IMR-90 (cell line): ENCODE data around the gene PIMREG. TPM values are rescaled to one million over a fixed set of nuclear protein-coding genes. Genes with fewer than 3 reads are reported as not detected.

Experiments
- ATAC-seq: fragments of 200-7000 bp; cut with Tn5 transposase; 2 replicates; pipeline ENCODE4 v1.9.1; 2020; ENCODE audit warnings: low read depth, mild to moderate bottlenecking, moderate library complexity
- BruUV-seq: library from RNA; stranded (reverse); fragments of 400-500 nt; replicated peaks from 2 replicates; lab custom pipeline; 2021; lab: Mats Ljungman, UMichigan
- CTCF ChIA-PET: fragments of 300-600 bp; formaldehyde crosslinking; extraction: SDS; loops from one replicate; lab custom pipeline; 2021; ENCODE audit warnings: antibody characterized with exemption; lab: Yijun Ruan, JAX
- POLR2A ChIA-PET: fragments of 300-600 bp; sonication (Branson Sonifier 250); formaldehyde crosslinking; loops from one replicate; lab custom pipeline; 2022; ENCODE audit warnings: antibody characterized with exemption; ENCODE audit not compliant: unreplicated experiment; lab: Charles Lee
- DNase-seq: peaks from one replicate; pipeline ENCODE4 v3.0.0; 2013
- H2AFZ ChIP-seq: replicated peaks from 2 replicates; pipeline ENCODE3; 2013; ENCODE audit warnings: low read length, mild to moderate bottlenecking; ENCODE audit not compliant: poor library complexity
- H2AK5ac ChIP-seq: 2 replicates; pipeline ENCODE4 v1.6.1; 2013; ENCODE audit warnings: low read depth, low read length, inconsistent platforms
- H2AK9ac ChIP-seq: replicated peaks from 2 replicates; pipeline ENCODE3; 2013; ENCODE audit warnings: mild to moderate bottlenecking, low read depth, low read length, moderate library complexity; ENCODE audit not compliant: poor library complexity
- H2BK120ac ChIP-seq: 2 replicates; pipeline ENCODE4 v1.6.1; 2013; ENCODE audit warnings: low read depth, low read length, inconsistent platforms
- H2BK15ac ChIP-seq: 3 replicates; pipeline ENCODE4 v1.6.1; 2013; ENCODE audit warnings: low read depth, low read length, inconsistent platforms
- H2BK20ac ChIP-seq: 2 replicates; pipeline ENCODE4 v1.6.1; 2013; ENCODE audit warnings: low read depth, mild to moderate bottlenecking, inconsistent platforms, low read length, moderate library complexity
- H2BK5ac ChIP-seq: 2 replicates; pipeline ENCODE4 v1.6.1; 2013; ENCODE audit warnings: mild to moderate bottlenecking, low read depth, low read length, inconsistent platforms; ENCODE audit not compliant: poor library complexity, severe bottlenecking
- H3K14ac ChIP-seq: replicated peaks from 2 replicates; pipeline ENCODE4 v1.6.1; 2013; ENCODE audit warnings: low read depth, low read length, inconsistent platforms
- H3K18ac ChIP-seq: 2 replicates; pipeline ENCODE4 v1.6.1; 2013; ENCODE audit warnings: low read depth, low read length, control low read depth
- H3K23ac ChIP-seq: 2 replicates; pipeline ENCODE4 v1.6.1; 2013; ENCODE audit warnings: low read depth, low read length, inconsistent platforms
- H3K27ac ChIP-seq: 2 replicates; pipeline ENCODE4 v1.5.1; 2013; ENCODE audit warnings: mild to moderate bottlenecking, control low read depth, low read length; ENCODE audit not compliant: insufficient read depth
- H3K27me3 ChIP-seq: 2 replicates; pipeline ENCODE4 v1.6.1; 2013; ENCODE audit warnings: low read length; ENCODE audit not compliant: control insufficient read depth, insufficient read depth
- H3K36me3 ChIP-seq: 2 replicates; pipeline ENCODE4 v1.6.1; 2013; ENCODE audit warnings: low read length, mixed read lengths; ENCODE audit not compliant: control insufficient read depth, insufficient read depth
- H3K4ac ChIP-seq: 2 replicates; pipeline ENCODE4 v1.6.1; 2013; ENCODE audit warnings: low read depth, low read length, inconsistent platforms
- H3K4me1 ChIP-seq: 2 replicates; pipeline ENCODE4 v1.6.1; 2013; ENCODE audit warnings: low read length, mixed read lengths; ENCODE audit not compliant: control insufficient read depth, insufficient read depth
- H3K4me2 ChIP-seq: 2 replicates; pipeline ENCODE4 v1.6.1; 2013; ENCODE audit warnings: low read depth, mild to moderate bottlenecking, control low read depth, low read length, moderate library complexity
- H3K4me3 ChIP-seq: 2 replicates; pipeline ENCODE4 v1.5.1; 2013; ENCODE audit warnings: low read depth, mild to moderate bottlenecking, control low read depth, low read length, moderate library complexity; ENCODE audit not compliant: insufficient read depth
- H3K56ac ChIP-seq: 2 replicates; pipeline ENCODE4 v1.6.1; 2013; ENCODE audit warnings: low read length, inconsistent platforms; ENCODE audit not compliant: insufficient read depth; ENCODE audit errors: extremely low read depth
- H3K79me1 ChIP-seq, 2 experiments: 2 replicates each; pipeline ENCODE4 v1.6.1; 2013; ENCODE audit warnings: low read length in 2 of 2, inconsistent platforms in 1 of 2, low read depth in 1 of 2
- H3K9ac ChIP-seq: 2 replicates; pipeline ENCODE4 v1.6.1; 2013; ENCODE audit warnings: low read depth, low read length, control low read depth
- H3K9me1 ChIP-seq: 2 replicates; pipeline ENCODE4 v1.6.1; 2013; ENCODE audit warnings: low read length, inconsistent platforms; ENCODE audit not compliant: insufficient read depth
- H3K9me3 ChIP-seq: 2 replicates; pipeline ENCODE4 v1.6.1; 2013; ENCODE audit warnings: low read length; ENCODE audit not compliant: control insufficient read depth, insufficient read depth
- H4K20me1 ChIP-seq: 2 replicates; pipeline ENCODE4 v1.6.1; 2013; ENCODE audit warnings: low read length, inconsistent platforms; ENCODE audit not compliant: insufficient read depth
- H4K5ac ChIP-seq: 2 replicates; pipeline ENCODE4 v1.6.1; 2013; ENCODE audit warnings: mild to moderate bottlenecking, low read depth, low read length, control low read depth
- H4K8ac ChIP-seq, 2 experiments: 2 replicates each; pipeline ENCODE4 v1.6.1; 2013; ENCODE audit warnings: low read depth in 2 of 2, low read length in 2 of 2, control low read depth in 1 of 2, inconsistent platforms in 1 of 2
- H4K91ac ChIP-seq: 2 replicates; pipeline ENCODE4 v1.6.1; 2013; ENCODE audit warnings: low read depth, low read length, inconsistent platforms; ENCODE audit not compliant: insufficient read depth
- CEBPB ChIP-seq: IDR thresholded peaks from 2 replicates; pipeline ENCODE4 v1.6.1; 2012; ENCODE audit warnings: low read depth, low read length, improper control_type of control experiment
- CTCF ChIP-seq: conservative IDR thresholded peaks from 2 replicates; pipeline ENCODE4 v1.5.1; 2012; ENCODE audit warnings: mild to moderate bottlenecking, low read depth, low read length, improper control_type of control experiment
- FOS ChIP-seq: fragments of 150-350 bp; IDR thresholded peaks from 2 replicates; pipeline ENCODE4 v1.6.1; 2016; ENCODE audit warnings: low read depth, low read length
- MAFK ChIP-seq: IDR thresholded peaks from 2 replicates; pipeline ENCODE4 v1.6.1; 2012; ENCODE audit warnings: low read depth, low read length, improper control_type of control experiment
- MAZ ChIP-seq: IDR thresholded peaks from 2 replicates; pipeline ENCODE4 v1.6.1; 2012; ENCODE audit warnings: low read depth, mild to moderate bottlenecking, low read length, improper control_type of control experiment, moderate library complexity, borderline replicate concordance
- MXI1 ChIP-seq: IDR thresholded peaks from 2 replicates; pipeline ENCODE4 v1.6.1; 2012; ENCODE audit warnings: low read depth, mild to moderate bottlenecking, low read length, moderate library complexity, borderline replicate concordance
- POLR2A ChIP-seq: IDR thresholded peaks from 2 replicates; pipeline ENCODE4 v1.6.1; 2012; ENCODE audit warnings: mild to moderate bottlenecking, low read depth, low read length
- RAD21 ChIP-seq: IDR thresholded peaks from 2 replicates; pipeline ENCODE4 v1.6.1; 2012; ENCODE audit warnings: low read length, improper control_type of control experiment
- RCOR1 ChIP-seq: IDR thresholded peaks from 2 replicates; pipeline ENCODE4 v1.6.1; 2012; ENCODE audit warnings: mild to moderate bottlenecking, low read length, improper control_type of control experiment; ENCODE audit not compliant: insufficient replicate concordance
- SMC3 ChIP-seq: fragments of 150-350 bp; IDR thresholded peaks from 2 replicates; pipeline ENCODE4 v1.6.1; 2016; ENCODE audit warnings: low read depth, mild to moderate bottlenecking, antibody characterized with exemption, low read length, moderate library complexity
- WGBS, 2 experiments: methylation state at CpG; one replicate each; pipeline versions ENCODE4 v1.1.5 to v1.1.7; 2013; ENCODE audit warnings: missing lambda C conversion rate in 2 of 2; ENCODE audit not compliant: insufficient read length in 1 of 2; ENCODE audit errors: extremely low coverage in 2 of 2; 5-methylcytosine and 5-hydroxymethylcytosine counted together
- dilution Hi-C: fragments of 300-500 bp; cut with HindIII; formaldehyde crosslinking; loops from one replicate; pipeline ENCODE4 v1.14.3; 2018; ENCODE audit warnings: low sequenced_read_pairs; ENCODE audit not compliant: unreplicated experiment
- in situ Hi-C: fragments of 300-500 bp; cut with MboI; formaldehyde crosslinking; loops from 3 replicates; pipeline ENCODE4 v1.14.3; 2019; ENCODE audit warnings: low sequenced_read_pairs, inconsistent platforms, mixed read lengths
- intact Hi-C: fragments of 100-400 bp; cut with micrococcal nuclease; formaldehyde crosslinking; loops from 2 replicates; pipeline ENCODE4 v1.10.0; 2022
- polyA plus RNA-seq, 3 experiments: library from polyadenylated mRNA; depleted of rRNA; stranded (reverse); fragments of >200 nt; gene quantifications; 2 replicates each; pipeline ENCODE4 v1.2.3, GENCODE V29; 2012; ENCODE audit warnings: low replicate concordance in 1 of 3
- total RNA-seq: library from RNA; depleted of rRNA; stranded (reverse); fragments of >200 nt; gene quantifications from 2 replicates; pipeline ENCODE4 v1.2.3, GENCODE V29; 2012

Gene PIMREG
- total and polyA plus RNA-seq, 2 of the 4 experiments (the other 2 are of a cell fraction): 21.5 to 25.9 TPM

- no TSS peak for BruUV-seq
- H3K18ac ChIP-seq: no peak overlapping the region
- TF ChIP-seq FOS (no peak), CEBPB (no peak), RCOR1 (no peak), POLR2A (no peak), RAD21 (no peak), CTCF (no peak), MXI1 (no peak), MAZ (no peak), MAFK (no peak), SMC3 (no peak)
- H3K27ac ChIP-seq: no peak overlapping the region
- no peak overlapping the region for H2BK120ac ChIP-seq
- ChIA-PET POLR2A (no interaction called here), CTCF (no interaction called here)
- no peaks in the 10 kb centered on the region for H4K20me1 ChIP-seq
- intact Hi-C loops (no loop called here), dilution Hi-C loops (no loop called here), in situ Hi-C loops (no loop called here)
- peaks cover 2% of the 10 kb centered on the region; the same call in 1 of the 2 replicates for H3K4me1 ChIP-seq
- H3K56ac ChIP-seq: no peak overlapping the region
- no peak overlapping the region for H2BK20ac ChIP-seq
- no peak overlapping the region for H2AK9ac ChIP-seq
- no peak overlapping the region for H4K8ac ChIP-seq
- no peaks in the 10 kb centered on the region for H3K27me3 ChIP-seq
- no peak overlapping the region for H3K4ac ChIP-seq
- no peak overlapping the region for H2AFZ ChIP-seq
- DNase-seq: no peak
- H4K91ac ChIP-seq: no peak overlapping the region
- ATAC-seq: no peak
- H3K36me3 ChIP-seq: no peaks in the 10 kb centered on the region
- H3K9me1 ChIP-seq: no peaks in the 10 kb centered on the region
- peaks cover 0 to 5% of the 10 kb centered on the region in 2 experiments; a peak in 1 of 4 replicates for H3K79me1 ChIP-seq
- no peak overlapping the region for H3K14ac ChIP-seq
- no CpG with 5 or more reads among the region's 12 CpGs for WGBS, 2 experiments
- H2AK5ac ChIP-seq: no peak overlapping the region
- H2BK15ac ChIP-seq: no peak overlapping the region
- no peak overlapping the region for H3K23ac ChIP-seq
- H3K4me2 ChIP-seq: no peak overlapping the region
- H3K4me3 ChIP-seq: no peak overlapping the region
- H2BK5ac ChIP-seq: no peak overlapping the region
- no peak overlapping the region for H3K9ac ChIP-seq
- no peaks in the 10 kb centered on the region for H3K9me3 ChIP-seq
- H4K5ac ChIP-seq: no peak overlapping the region
Observed at GRCh38 chr17:6450926-6451832, 6.9 kb downstream of the PIMREG start.
